ENCODE measurements around the gene PAX7.

PAX7 gene

DNA sequence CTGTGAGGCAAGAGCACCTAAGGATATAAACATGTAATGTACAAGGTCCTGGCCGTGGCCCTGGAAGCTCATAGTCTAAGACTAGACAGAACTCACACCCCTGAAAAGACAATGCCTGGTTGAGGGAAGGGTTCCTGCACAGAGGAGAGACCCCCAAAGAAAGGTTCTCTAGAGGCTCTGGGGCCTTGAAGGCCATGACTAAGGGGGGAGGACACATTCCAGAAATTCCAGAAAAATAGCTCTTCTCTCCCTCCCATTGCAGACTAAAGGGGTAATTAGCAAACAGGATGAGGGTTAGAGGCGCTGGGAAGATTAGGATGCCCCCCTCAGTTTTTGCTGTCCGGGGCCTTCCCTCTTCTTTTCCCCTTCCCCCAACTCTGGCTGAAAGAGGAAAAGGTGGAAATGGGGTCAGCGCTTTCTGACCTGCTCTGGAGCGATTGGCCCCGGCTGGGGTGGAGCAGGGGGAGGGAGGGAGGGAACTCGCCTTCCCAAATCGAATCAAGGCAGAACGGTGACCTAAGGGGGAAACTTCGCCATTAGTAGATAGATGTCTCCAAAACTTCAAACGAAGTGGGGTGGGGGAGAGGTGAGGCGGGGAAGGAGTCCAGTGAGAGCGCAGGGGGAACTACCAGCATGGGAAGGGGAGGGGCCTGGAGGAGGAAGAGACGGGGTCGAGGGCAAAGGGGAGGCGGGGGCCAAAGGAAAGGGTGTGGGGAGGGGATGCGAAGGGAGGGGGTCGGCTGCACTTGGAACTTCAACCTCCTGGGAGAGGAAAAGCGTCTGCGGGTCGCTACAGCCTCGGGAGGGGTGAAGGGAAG is 11.8 kb downstream of the PAX7 start:
- DNase-seq, result no peak

- DNase-seq, result no peak
Measured at GRCh38 chr1:18643154-18644012, 12.7 kb downstream of the PAX7 start.

GRCh38 chr1:18644013-18644399 is 13.4 kb downstream of the PAX7 start:
- no peak for DNase-seq

DNA sequence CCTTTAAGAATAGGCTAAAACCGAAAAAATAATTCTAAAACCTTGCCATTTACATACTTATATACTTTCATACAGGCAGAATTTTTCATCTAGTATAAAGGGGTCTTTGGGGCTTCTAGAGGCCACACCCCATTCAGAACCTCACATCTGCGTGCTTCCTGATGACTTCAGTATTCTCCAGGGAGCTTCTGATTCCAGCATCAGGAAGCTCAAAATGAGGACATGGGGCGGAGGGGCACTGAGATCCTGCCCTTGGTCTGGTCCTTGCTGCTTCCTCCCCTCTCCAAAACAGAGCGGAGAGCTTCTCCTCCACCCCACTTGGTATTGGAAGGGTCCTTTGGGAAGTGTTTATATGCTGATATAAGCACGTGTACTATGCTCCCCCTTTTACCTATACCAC is 13.8 kb downstream of the PAX7 start:
- DNase-seq, result no peak

DNA sequence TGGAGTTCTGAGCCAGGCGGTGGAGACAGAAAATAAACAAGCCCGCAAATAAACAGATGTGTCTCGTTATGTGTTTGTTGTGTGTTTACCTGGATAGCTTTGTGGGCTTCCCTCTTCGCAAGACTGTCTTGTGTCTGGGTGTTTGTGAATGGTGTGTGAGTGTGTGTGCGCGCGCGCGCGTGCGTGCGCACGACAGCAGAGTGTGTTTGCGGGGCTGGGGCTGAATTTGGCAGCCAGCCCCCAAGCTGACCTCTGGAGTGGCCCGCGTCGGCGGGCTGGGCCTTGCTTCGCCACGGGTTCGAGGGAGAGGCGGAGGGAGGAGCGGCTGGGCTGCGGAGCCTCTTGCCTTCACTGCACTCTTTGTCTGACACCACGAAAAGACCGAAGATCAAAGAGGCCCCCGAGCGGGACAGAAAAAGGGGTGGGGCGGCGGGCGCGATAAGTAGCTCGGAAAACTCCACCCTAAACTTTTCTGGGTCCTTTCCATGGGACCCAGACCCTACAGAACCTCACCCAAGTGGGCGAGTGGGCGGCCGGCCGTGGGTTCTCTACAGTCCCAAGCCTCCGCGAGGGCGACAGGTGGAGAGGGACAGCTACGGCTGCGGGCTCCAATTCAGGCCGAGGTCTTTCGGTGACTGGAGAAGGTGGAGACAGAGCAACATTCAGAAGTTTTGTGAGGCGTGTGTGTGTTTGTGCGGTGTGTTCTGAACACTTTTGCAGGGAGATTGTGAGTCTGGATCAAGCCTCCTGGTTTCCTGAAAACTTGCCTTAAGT is 14.5 kb downstream of the PAX7 start:
- DNase-seq, result no peak

GRCh38 chr1:18645747-18646090 is 15.1 kb downstream of the PAX7 start:
- no peak for DNase-seq

GRCh38 chr1:18646091-18646785 is 15.6 kb downstream of the PAX7 start:
- no peak for DNase-seq

DNA sequence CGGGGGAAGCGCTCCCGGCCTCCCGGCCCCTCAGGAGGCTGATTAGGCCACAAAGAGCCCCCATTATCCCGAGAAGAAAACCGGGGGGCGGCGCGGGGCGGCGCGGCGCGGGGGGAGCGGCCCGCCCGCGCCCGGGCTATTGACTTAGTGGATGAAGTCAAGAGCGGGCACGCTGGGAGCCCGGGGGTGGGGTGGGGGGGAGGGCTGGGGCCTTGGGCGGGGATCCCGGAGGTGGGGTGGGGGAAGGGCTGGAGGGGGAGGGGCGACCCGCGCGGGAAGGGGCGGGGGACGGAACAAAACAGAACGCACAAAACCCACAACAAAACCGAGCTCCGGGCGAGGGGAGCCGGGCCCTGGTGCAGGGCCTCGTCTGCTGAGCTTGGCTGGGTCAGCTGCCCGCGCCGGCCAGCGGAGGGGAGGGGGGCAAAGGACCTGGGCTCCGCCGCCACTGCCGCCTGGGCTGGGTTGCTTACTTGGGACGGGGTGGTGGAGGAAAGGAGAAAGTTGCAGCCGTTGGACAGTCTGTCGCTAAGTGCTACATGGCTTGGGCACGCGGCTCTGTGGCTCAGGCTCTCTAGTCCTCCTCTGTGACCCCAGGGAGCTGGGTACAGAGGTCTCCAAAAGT is 16.3 kb downstream of the PAX7 start:
- DNase-seq, result no peak

DNA sequence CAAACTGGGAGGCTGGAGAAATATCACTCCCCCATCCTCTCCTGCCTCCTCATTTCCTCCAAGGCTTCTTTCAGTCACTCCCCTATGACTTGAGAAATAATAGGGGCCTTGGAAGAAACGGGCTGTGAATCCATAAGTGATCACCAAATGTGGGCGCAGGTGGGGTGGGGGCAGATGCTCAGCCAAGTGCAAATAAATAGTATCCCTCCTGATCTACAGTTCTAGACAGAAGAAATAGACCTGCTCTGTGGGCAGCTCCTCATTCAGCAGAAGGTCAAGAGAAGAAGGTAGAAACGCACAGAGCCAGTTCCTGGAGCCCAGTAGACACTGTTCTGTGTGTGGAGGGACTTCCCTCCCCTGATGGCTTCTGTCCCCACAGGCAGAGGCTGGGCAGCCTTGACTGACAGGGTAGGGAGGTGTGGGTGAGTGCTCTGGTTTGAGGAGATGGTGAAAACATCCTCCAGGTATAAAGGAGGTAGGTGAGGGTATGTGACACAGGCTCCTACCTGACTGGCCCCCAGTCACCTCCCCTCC is 17.1 kb downstream of the PAX7 start:
- DNase-seq, result no peak

- DNase-seq, result no peak
Measured at GRCh38 chr1:18649693-18650370, 19.2 kb downstream of the PAX7 start.

DNA sequence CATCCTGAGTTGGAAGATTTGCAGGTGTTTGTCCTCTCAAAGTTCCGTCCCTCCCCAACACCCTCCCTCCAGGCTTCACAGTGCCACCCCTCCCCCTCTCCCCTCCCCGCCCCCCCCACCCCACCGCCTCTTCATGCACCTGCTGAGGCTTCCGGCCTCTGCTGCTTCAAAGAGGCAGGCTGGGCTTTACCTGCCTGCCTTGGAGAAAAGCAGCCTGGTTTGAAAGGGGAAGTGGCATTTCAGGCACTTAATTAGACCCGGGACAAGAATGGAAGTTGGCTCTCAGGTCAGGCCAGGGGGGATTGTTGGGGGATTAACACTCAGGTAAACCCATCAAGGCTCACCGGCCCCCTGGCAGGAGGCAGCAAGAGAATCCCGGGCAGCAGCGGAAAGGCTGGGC is 21.1 kb downstream of the PAX7 start:
- DNase-seq, result no peak

DNA sequence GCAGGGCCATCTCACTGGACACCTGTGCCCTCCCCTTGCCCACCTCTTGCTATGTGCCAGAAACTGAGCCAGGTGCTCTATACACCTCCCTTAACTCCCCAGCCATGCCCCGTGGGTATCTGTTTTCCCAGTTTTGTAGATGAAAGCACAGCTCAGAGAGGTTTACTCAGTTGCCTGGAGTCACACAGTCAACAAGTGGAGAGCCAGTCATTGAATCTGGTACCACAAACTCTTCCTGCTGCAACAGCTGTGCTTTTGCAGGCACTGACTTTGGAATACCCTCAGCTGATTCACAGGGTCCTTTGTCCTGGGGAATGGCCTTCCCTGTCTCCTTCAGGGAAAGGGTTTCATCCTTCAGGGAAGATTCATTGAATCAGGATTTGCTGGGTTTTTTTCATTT is 22.1 kb downstream of the PAX7 start:
- DNase-seq, result no peak

DNA sequence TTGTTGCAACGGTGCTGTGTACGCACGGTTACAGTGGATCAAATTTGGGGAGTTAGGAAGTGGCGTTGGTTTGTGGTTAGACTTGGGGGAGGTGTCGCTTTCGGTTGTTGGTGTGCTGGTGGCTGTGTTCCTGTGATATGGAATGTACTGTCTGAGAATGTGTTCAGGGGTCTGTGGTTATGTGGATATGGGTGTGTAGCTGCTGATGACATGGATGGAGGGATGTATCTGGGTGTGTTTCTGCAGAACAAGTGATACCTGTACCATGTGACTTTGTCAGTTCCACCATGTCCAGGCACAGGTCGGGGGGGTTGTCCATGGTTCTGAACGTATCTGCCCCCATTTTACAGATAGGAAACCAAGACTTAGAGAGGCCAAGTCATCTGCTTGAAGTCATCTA is 22.7 kb downstream of the PAX7 start:
- no peak for DNase-seq

DNA sequence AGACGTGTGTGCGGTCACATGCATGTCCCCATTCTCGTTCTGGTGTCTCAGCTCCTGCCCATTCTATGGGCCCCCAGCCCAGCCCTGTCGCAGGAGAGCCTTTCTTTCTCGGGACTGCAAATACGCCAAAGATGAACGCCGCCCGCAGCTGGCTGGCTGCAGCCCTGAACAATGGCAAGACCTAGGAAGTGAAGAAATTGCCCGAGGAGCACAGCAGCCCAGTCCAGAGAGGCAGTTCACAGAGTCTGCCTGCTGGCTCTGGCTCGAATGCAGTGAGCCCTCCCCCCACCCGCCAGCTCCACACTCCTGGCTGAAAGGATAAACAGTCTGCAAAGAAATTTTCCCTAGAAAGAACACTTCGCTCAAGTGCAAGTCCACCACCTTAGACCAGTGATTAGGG is 23.3 kb downstream of the PAX7 start:
- DNase-seq, result no peak

DNA sequence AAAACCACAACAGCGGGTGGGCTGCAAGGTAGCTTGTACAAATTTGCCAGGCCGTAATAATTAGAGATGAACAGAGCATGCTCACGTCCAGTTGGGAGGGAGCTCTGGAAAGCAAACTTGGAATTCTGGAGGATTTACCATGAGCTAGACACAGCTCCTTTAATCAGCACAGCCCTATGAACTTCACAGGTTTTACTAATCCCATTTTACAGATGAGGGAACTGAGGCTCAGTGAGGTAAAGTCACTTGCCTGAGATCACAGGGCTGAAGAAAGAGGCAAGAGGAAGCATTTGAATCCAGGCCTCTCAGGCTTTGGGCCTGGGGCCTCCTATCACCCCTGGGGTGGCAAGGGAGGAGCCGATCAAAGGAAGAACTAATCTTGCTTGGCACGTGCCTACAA is 24.0 kb downstream of the PAX7 start:
- no peak for DNase-seq

DNA sequence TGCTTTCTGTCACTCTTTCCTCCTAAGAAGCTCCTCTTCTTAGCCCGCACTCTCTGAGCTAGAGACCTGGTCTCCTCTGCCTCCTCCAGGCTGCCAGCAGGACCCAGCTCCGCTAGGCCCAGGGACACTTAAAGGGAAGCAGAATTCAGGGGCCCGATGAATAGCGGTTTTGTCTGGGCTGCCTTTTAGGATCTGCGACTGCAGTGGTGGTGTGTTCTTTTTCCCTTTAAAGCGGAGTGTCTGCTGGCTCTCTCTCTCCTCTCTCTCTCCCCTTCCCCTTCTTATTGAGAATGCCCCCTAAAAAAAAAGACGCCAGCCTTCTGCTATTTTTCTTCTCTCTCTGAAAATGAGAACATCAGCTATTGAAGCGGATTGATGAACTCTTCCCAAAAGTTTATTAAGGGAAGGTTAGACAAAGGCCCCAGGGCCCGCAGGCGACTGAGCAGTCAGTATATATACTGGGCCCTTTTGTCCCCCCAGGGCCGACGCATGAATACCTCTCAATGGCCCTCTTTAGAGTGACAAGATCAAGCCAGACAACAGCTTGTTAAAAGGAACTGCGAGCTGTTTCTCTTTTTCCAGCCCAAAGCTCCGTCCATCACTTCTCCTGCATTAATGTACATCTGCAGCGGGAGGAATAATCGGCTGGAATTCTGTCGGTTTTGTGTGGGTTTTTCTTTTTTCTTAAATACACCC is 27.0 kb downstream of the PAX7 start:
- no peak for DNase-seq

GRCh38 chr1:18658831-18659230 is 28.2 kb downstream of the PAX7 start:
- no peak for DNase-seq

GRCh38 chr1:18661404-18662285 is 31.0 kb downstream of the PAX7 start:
- no peak for DNase-seq

- DNase-seq, result no peak
Measured at GRCh38 chr1:18662286-18662639, 31.6 kb downstream of the PAX7 start.

- DNase-seq, result no peak
Measured at GRCh38 chr1:18666317-18666920, 35.8 kb downstream of the PAX7 start.
